ENCODE results near the gene SPTLC1. TPM values are rescaled to one million over a fixed set of nuclear protein-coding genes. Genes with fewer than 3 reads are reported as not detected.

The SPTLC1 gene
- total and polyA plus RNA-seq, 2 of the 13 experiments (the other 11 are each of a cell fraction or from before 2014, with no cell fraction given): 56.2 to 72.5 TPM

GRCh38 chr9:92047500-92047899, 67.7 kb downstream of the SPTLC1 start:
- WGBS (ENCODE audit: low lambda C conversion rate): 97% methylated on average over 3 of the region's 3 CpGs
- H3K9ac ChIP-seq (ENCODE audit: insufficient read depth, low read depth, low read length): no peak overlapping the region
- no peak overlapping the region for H3K4me2 ChIP-seq (ENCODE audit: low read depth, low read length)
- in situ Hi-C loops (cut with HindIII; ENCODE audit: extremely low pct_ligation_motif_present, low pct_unique_long_range_greater_than_20kb): no loop called here
- peaks cover 18 to 73% of the 10 kb centered on the region in 2 experiments for H3K36me3 ChIP-seq (replicated peaks in 1 of 2; ENCODE audit: control insufficient read depth in 1 of 2, insufficient read depth in 2 of 2, low read length in 2 of 2)
- no peaks in the 10 kb centered on the region for H3K79me2 ChIP-seq (ENCODE audit: insufficient read depth, low read length)
- peaks cover 9% of the 10 kb centered on the region; the same call in 1 of the 2 replicates for H3K9me3 ChIP-seq (ENCODE audit: low read length)
- no peaks in the 10 kb centered on the region for H4K20me1 ChIP-seq (ENCODE audit: insufficient read depth, low read length)
- no peak for DNase-seq (ENCODE audit: low spot score)
- ATAC-seq: no peak
- no peak overlapping the region for H3K4me3 ChIP-seq (replicated peaks in 1 of 3; ENCODE audit: insufficient read depth in 1 of 3, low read depth in 2 of 3, low read length in 3 of 3)
- ChIA-PET POLR2A (no interaction called here), CTCF (ENCODE audit: low intra/inter-chr PET ratio, low total read pairs) (no interaction called here)
- no TSS peak for BruUV-seq (replicated peaks)
- no peaks in the 10 kb centered on the region for H3K27me3 ChIP-seq (ENCODE audit: control insufficient read depth in 1 of 2, insufficient read depth in 2 of 2, low read length in 2 of 2)
- H3K27ac ChIP-seq (ENCODE audit: extremely low read length, insufficient read depth, low read length): no peak overlapping the region
- FAIRE-seq: no peak
- H3K4me1 ChIP-seq (ENCODE audit: insufficient read depth, low read length): no peaks in the 10 kb centered on the region
- TF ChIP-seq ZSCAN9 (CRISPR knock-in tag; IDR thresholded peaks at IDR 0.05; ENCODE audit: borderline replicate concordance) (no peak), STAT6 (CRISPR knock-in tag; IDR thresholded peaks at IDR 0.05; ENCODE audit: borderline replicate concordance) (no peak), ZBTB1 (CRISPR knock-in tag; IDR thresholded peaks at IDR 0.05; ENCODE audit: borderline replicate concordance) (no peak), BRF2 (CRISPR knock-in tag; IDR thresholded peaks at IDR 0.05) (no peak)
- intact Hi-C loops (cut with micrococcal nuclease; ENCODE audit: unreplicated experiment): loop anchor here (10.0 kb wide), 1 partner anchor 297 kb away; no protein-coding TSS in a partner anchor
- H2AFZ ChIP-seq (ENCODE audit: low read length): no peak overlapping the region

- no peaks in the 10 kb centered on the region for H3K4me1 ChIP-seq (ENCODE audit: insufficient read depth, low read length)
- FAIRE-seq (no peak), DNase-seq (ENCODE audit: low spot score) (no peak), ATAC-seq (no peak)
- H3K36me3 ChIP-seq (replicated peaks in 1 of 2; ENCODE audit: control insufficient read depth in 1 of 2, insufficient read depth in 2 of 2, low read length in 2 of 2): peaks cover 21 to 80% of the 10 kb centered on the region in 2 experiments
- no peak overlapping the region for H3K4me2 ChIP-seq (ENCODE audit: low read depth, low read length)
- 80% methylated on average over 2 of the region's 3 CpGs for WGBS (ENCODE audit: low lambda C conversion rate)
- H3K79me2 ChIP-seq (ENCODE audit: insufficient read depth, low read length): no peaks in the 10 kb centered on the region
- H3K27ac ChIP-seq (ENCODE audit: extremely low read length, insufficient read depth, low read length): no peak overlapping the region
- H3K4me3 ChIP-seq (replicated peaks in 1 of 3; ENCODE audit: insufficient read depth in 1 of 3, low read depth in 2 of 3, low read length in 3 of 3): no peak overlapping the region
- no peak overlapping the region for H3K9ac ChIP-seq (ENCODE audit: insufficient read depth, low read depth, low read length)
- no peak for TF ChIP-seq ZUFSP (CRISPR knock-in tag; IDR thresholded peaks at IDR 0.05; ENCODE audit: borderline replicate concordance)
- CTCF ChIA-PET (ENCODE audit: low intra/inter-chr PET ratio, low total read pairs): no interaction called here
- H3K27me3 ChIP-seq (ENCODE audit: control insufficient read depth in 1 of 2, insufficient read depth in 2 of 2, low read length in 2 of 2): no peaks in the 10 kb centered on the region
- in situ Hi-C loops (cut with HindIII; ENCODE audit: extremely low pct_ligation_motif_present, low pct_unique_long_range_greater_than_20kb): no loop called here
- POLR2A ChIA-PET: no interaction called here
- no peaks in the 10 kb centered on the region for H4K20me1 ChIP-seq (ENCODE audit: insufficient read depth, low read length)
- intact Hi-C loops (cut with micrococcal nuclease; ENCODE audit: unreplicated experiment): loop anchor here (10.0 kb wide), 1 partner anchor 298 kb away; no protein-coding TSS in a partner anchor
- BruUV-seq (replicated peaks): no TSS peak
- no peak overlapping the region for H2AFZ ChIP-seq (ENCODE audit: low read length)
- H3K9me3 ChIP-seq (ENCODE audit: low read length): peaks cover 17% of the 10 kb centered on the region
Observed at GRCh38 chr9:92046676-92047075, 68.5 kb downstream of the SPTLC1 start.
